ENCODE measurements around the gene NTHL1. TPM values are rescaled to one million over a fixed set of nuclear protein-coding genes. Genes with fewer than 3 reads are reported as not detected.
A peak's percentile ranks its signal among the peaks of the same experiment; 100 is the strongest.

Gene NTHL1
- total RNA-seq, 4 donors from 2014 or later = 3.5 to 13.6 (median 6.4) TPM

DNA sequence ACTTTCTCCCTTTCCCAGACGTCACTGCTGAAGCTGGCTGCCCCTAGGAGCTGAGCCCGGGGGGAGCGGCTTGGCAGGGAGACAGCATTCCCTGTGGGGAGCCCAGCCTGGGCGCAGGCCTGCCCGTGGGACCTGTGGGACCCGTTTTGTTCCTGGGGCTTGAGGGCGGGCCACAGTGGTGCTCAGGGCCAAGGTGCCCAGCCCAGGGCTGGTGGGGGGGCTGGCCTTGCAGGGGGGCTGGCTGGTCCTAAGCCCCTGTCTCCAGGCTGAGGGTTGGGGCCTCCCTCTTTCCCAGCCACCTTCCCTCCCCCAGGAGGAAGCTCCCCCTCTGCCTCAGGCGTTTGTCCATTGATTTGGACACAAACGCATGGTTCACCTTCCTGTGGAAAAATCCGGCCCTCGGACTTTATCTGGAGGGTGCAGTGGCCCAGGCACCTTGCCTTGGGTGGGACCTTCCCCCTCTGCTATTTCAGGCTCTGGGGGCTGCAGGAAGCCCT lies 16.5 kb downstream of the NTHL1 start:
- Histone ChIP-seq H3K27me3 (no peaks in the 10 kb centered on the region), H3K9me3 (no peaks in the 10 kb centered on the region), H3K36me3 (no peaks in the 10 kb centered on the region), H3K4me1 (peaks cover 0 to 29% of the 10 kb centered on the region in 2 donors), H3K27ac (peak overlapping the region; percentile 76 to 85 (median 78)), H3K4me3 (peak overlapping the region in 3 of 4 donors; percentile 6 to 62 (median 17))
- TF ChIP-seq, protein P1, sequence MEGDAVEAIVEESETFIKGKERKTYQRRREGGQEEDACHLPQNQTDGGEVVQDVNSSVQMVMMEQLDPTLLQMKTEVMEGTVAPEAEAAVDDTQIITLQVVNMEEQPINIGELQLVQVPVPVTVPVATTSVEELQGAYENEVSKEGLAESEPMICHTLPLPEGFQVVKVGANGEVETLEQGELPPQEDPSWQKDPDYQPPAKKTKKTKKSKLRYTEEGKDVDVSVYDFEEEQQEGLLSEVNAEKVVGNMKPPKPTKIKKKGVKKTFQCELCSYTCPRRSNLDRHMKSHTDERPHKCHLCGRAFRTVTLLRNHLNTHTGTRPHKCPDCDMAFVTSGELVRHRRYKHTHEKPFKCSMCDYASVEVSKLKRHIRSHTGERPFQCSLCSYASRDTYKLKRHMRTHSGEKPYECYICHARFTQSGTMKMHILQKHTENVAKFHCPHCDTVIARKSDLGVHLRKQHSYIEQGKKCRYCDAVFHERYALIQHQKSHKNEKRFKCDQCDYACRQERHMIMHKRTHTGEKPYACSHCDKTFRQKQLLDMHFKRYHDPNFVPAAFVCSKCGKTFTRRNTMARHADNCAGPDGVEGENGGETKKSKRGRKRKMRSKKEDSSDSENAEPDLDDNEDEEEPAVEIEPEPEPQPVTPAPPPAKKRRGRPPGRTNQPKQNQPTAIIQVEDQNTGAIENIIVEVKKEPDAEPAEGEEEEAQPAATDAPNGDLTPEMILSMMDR (IDR thresholded peaks at IDR 0.05 in 4 of 5, conservative IDR thresholded peaks at IDR 0.05 in 1 of 5) = no peak
- no peak for TF ChIP-seq POLR2A (IDR thresholded peaks at IDR 0.05)
- intact Hi-C loops (cut with DNase I; ENCODE audit: low total_unique reads) = no loop called here
- in situ Hi-C loops (cut with MboI; ENCODE audit: low sequenced_read_pairs in 4 of 4) = no loop called here
- ATAC-seq (peak; percentile 22 to 23), DNase-seq (no peak)

DNA sequence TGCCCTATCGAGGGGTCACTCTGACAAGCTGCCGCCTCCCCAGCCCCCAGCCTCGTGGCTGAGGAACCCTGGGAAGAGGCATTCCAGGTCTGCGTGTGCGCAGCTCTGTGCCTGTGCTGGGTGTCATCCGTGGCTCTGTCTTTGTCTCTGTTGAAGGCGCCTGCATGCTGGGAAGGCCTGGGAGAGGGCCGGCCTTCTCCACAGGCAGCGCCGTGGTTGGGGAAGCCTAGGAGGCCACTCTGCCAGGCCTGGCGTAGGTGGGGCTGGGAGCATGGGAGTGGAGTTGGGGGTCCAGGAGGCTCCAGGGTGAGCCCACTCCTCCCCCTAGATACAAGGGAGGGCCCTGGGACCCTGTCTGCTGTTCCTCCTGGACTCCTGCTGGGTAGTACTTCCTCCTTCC lies 17.6 kb downstream of the NTHL1 start:
- DNase-seq (no peak), ATAC-seq (no peak)
- intact Hi-C loops (cut with DNase I; ENCODE audit: low total_unique reads) (no loop called here), in situ Hi-C loops (cut with MboI; ENCODE audit: low sequenced_read_pairs in 4 of 4) (no loop called here)
- Histone ChIP-seq H3K27ac (peak overlapping the region; percentile 76 to 85 (median 78)), H3K9me3 (no peaks in the 10 kb centered on the region), H3K4me3 (peak overlapping the region; percentile 17 to 62 (median 32)), H3K27me3 (no peaks in the 10 kb centered on the region), H3K36me3 (no peaks in the 10 kb centered on the region), H3K4me1 (peaks cover 0 to 22% of the 10 kb centered on the region in 2 donors)
- TF ChIP-seq POLR2A (IDR thresholded peaks at IDR 0.05) = no peak
- TF ChIP-seq, protein P1 (IDR thresholded peaks at IDR 0.05 in 4 of 5, conservative IDR thresholded peaks at IDR 0.05 in 1 of 5) = no peak

DNA sequence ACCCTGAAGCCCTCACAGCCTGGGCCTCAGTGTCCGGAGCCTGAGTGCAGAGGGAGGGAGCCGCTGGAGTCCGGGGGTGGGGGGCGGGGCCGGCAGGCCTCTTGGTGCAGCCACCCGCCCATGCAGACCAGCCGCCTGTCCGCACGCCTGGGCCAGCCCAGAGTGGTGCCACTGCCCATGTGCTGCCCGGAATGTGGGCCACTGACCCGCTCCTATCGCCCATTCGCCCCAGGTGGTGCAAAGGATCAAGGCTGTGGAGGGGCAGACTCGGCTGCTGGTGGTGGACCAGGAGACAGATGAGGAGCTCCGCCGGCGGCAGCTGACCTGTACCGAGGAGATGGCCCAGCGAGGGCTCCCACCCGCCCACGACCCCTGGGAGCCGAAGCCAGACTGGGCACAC lies 18.3 kb downstream of the NTHL1 start:
- Histone ChIP-seq H3K4me1 (peaks cover 0 to 20% of the 10 kb centered on the region in 2 donors), H3K27me3 (no peaks in the 10 kb centered on the region), H3K36me3 (no peaks in the 10 kb centered on the region), H3K4me3 (peak overlapping the region; percentile 25 to 62 (median 32)), H3K27ac (peak overlapping the region; percentile 76 to 85 (median 78)), H3K9me3 (no peaks in the 10 kb centered on the region)
- TF ChIP-seq, protein P1 (IDR thresholded peaks at IDR 0.05 in 4 of 5, conservative IDR thresholded peaks at IDR 0.05 in 1 of 5) = no peak
- no peak for TF ChIP-seq POLR2A (IDR thresholded peaks at IDR 0.05)
- in situ Hi-C loops (cut with MboI; ENCODE audit: low sequenced_read_pairs in 4 of 4) (no loop called here), intact Hi-C loops (cut with DNase I; ENCODE audit: low total_unique reads) (no loop called here)
- DNase-seq (no peak), ATAC-seq (no peak)

DNA sequence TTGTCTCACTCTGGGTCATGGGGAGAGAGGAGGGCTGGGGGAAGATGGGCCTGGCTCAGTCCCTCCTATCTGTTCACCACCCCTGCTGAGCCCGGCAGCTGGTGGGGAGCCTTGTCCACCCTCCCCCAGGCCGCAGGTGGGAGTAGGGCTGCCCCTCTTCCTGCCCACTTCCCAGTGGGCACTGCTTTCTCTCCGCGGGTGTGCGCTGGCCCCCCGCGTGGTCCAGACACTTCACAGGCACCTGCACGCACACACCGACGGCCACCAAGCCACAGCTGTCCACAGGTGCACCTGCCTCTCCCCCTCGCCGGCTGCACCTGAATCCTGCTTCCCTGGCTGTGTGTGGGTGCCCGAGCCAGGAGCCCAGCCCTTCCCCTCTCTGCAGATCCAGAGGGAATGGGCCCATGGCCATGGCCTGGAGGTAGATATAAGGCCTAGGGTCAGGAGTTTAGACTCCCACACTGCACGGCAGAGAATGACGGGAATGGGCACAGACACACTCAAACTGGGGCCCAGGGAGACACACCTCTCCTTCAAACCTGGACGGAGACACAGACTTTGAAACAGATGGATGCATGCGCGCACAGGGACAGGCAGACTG lies 18.9 kb downstream of the NTHL1 start:
- H3K27ac ChIP-seq = peak overlapping the region in 3 of 4 donors; percentile 39 to 68 (median 49)
- H3K4me1 ChIP-seq = peaks cover 0 to 18% of the 10 kb centered on the region in 2 donors
- H3K36me3 ChIP-seq = no peaks in the 10 kb centered on the region
- ATAC-seq = no peak
- H3K27me3 ChIP-seq = no peaks in the 10 kb centered on the region
- DNase-seq = no peak
- in situ Hi-C loops (cut with MboI; ENCODE audit: low sequenced_read_pairs in 4 of 4) = no loop called here
- intact Hi-C loops (cut with DNase I; ENCODE audit: low total_unique reads) = no loop called here
- H3K9me3 ChIP-seq = no peaks in the 10 kb centered on the region
- TF ChIP-seq, protein P1 (IDR thresholded peaks at IDR 0.05 in 4 of 5, conservative IDR thresholded peaks at IDR 0.05 in 1 of 5) = no peak
- TF ChIP-seq POLR2A (IDR thresholded peaks at IDR 0.05) = no peak
- peak overlapping the region; percentile 25 to 76 (median 56) for H3K4me3 ChIP-seq

All from gastrocnemius medialis (tissue), 4 donors.